Urothelium cell line (cell line): Measurements from ENCODE around the gene HK3.

Experiments
- DNase-seq: peaks from one replicate; pipeline ENCODE4 v3.0.0; 2011; ENCODE audit warnings: low spot score, mixed read lengths
- FAIRE-seq: peaks from 2 replicates; lab custom pipeline; 2011; peaks lifted over from hg19 to GRCh38; lab: Jason Lieb, UNC

The HK3 gene, protein sequence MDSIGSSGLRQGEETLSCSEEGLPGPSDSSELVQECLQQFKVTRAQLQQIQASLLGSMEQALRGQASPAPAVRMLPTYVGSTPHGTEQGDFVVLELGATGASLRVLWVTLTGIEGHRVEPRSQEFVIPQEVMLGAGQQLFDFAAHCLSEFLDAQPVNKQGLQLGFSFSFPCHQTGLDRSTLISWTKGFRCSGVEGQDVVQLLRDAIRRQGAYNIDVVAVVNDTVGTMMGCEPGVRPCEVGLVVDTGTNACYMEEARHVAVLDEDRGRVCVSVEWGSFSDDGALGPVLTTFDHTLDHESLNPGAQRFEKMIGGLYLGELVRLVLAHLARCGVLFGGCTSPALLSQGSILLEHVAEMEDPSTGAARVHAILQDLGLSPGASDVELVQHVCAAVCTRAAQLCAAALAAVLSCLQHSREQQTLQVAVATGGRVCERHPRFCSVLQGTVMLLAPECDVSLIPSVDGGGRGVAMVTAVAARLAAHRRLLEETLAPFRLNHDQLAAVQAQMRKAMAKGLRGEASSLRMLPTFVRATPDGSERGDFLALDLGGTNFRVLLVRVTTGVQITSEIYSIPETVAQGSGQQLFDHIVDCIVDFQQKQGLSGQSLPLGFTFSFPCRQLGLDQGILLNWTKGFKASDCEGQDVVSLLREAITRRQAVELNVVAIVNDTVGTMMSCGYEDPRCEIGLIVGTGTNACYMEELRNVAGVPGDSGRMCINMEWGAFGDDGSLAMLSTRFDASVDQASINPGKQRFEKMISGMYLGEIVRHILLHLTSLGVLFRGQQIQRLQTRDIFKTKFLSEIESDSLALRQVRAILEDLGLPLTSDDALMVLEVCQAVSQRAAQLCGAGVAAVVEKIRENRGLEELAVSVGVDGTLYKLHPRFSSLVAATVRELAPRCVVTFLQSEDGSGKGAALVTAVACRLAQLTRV

GRCh38 chr5:176899296-176899891 lies at the start of gene HK3:
Gene HK3, minus strand, starts transcription at chr5:176899346. Its CDS starts 3,187 bp downstream, at chr5:176896159.
- no peak for DNase-seq
- FAIRE-seq, result no peak

GRCh38 chr5:176948458-176948857 lies 49.3 kb upstream of the HK3 start:
- FAIRE-seq (no peak), DNase-seq (no peak)

DNA sequence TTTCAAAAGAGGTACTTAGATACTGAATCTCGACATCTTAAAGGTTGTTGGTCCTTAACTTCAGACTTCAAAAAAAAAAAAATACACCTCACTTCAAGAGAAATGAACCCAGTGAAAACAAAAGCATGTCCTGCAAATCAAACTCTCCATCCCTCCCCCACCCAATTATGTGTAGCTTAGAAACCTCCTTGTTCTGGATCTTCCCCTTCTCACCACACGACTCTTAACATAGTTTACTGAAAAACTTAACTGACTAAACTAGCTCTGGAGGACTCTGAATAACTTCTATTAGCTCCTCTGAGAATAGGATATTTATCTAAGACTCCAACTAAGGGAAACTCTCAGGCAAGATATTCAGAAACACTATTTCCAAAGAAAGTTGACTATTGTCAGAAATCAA lies 48.7 kb upstream of the HK3 start:
- no peak for FAIRE-seq
- DNase-seq, result no peak

DNA sequence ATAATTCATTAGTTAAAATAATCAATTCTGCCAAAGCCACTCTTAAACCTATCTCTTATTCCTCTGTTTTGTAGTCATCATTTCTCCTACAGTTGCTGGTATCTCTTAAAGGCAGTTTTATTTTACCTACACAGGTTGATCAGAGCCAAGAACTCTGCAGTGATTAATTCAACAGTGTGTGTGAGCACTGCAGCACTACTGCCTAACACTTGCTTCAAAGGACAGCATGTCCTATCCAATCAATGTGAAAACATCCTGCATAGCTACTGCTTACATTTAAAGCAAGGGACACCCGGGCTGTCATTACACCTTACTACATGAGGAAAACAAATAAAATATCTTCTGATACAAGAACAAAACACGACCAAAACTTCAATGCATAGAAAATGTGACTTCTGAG lies 45.1 kb upstream of the HK3 start:
- DNase-seq, result no peak

GRCh38 chr5:176943816-176944215 lies 44.7 kb upstream of the HK3 start:
- no peak for FAIRE-seq
- DNase-seq, result no peak

More for the DNA sequence above, 45.1 kb upstream of the HK3 start:
- FAIRE-seq, result no peak

GRCh38 chr5:176941951-176942350 lies 42.8 kb upstream of the HK3 start:
- DNase-seq (no peak), FAIRE-seq (no peak)

GRCh38 chr5:176938472-176938871 lies 39.3 kb upstream of the HK3 start:
- no peak for DNase-seq
- no peak for FAIRE-seq

GRCh38 chr5:176935017-176935416 lies 35.9 kb upstream of the HK3 start:
- FAIRE-seq, result no peak
- DNase-seq, result no peak

DNA sequence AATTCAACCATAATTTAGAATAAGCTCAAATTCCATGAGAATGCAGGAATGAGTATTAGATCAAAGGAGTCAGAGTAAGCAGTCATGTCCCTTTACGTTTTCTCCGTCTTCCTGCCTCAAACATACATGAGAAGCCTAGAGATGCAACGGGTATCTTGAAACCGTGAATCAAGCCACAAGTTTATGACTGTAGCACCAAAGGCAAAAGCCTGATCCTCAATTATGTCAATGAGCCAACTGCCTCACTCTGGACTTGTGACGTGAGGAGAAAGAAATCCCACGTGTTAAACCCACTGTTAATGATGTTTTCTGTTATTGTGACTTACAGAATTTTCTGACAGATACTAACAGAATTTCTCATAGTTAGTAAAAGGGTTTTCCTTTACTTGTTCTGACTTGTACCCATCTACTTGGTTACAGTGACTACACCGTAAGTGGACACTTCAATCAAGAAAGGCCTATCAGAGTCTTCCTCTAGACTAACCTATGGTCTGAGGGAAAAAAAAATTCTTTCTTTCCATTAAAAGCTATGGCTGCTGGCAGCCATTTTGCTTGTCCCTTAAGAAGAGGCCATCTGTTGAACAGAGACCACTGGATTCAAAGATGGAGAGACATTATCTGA lies 35.3 kb upstream of the HK3 start:
- no peak for FAIRE-seq
- DNase-seq, result no peak

DNA sequence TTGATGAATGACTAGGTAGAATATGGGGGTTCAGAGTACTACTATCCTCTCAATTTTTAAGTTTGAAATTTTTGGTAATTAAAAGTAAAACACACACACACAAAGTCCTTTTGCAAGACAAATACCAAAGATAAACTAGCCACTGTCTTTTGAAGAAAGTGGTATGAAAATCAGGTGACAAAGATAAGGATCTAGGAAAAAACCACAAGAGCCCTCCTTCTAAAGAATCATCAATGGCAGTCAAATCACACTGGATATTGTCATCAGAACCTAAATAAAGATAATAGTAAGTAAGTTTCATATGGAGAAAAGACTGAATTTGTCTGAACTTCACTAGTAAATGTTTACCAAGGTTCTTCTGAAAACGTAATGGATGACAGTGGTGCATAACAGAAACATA lies 30.5 kb upstream of the HK3 start:
- FAIRE-seq (no peak), DNase-seq (no peak)

DNA sequence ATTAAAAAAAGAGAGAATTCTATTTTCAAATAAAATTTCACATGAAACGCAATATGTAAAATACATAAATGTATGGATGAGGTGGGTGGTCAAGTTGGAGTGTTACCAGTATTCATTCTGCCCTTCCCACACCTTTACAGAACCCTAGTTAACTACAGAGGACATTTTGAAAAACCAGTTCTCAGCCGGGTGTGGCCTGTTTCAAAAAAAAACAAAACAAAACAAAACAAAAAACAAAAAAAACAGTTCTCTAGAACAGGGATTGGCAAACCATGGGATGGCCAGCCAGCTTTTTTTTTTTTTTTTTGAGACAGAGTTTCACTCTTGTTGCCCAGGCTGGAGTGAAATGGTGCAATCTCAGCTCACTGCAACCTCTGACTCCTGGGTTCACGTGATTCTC lies 28.4 kb upstream of the HK3 start:
- FAIRE-seq (no peak), DNase-seq (no peak)

DNA sequence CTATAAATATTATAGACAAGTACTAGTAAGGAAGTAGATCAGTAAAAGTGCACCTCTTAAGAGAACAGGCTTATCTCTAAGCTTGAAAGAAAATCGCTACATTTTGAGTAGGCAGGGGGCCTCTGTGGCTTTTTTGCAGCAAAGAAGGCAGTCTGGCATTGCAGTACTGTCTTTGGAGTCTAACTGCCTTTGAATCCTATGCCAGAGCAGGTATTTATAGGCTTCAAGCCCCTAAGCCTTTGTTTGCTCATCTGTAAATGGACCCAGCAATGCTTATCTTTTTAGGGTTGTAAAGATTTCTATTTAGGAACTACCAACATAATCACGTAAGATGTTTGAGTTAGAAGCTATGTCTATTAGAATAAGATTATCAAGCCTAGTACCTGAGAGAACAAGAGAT lies 23.7 kb upstream of the HK3 start:
- FAIRE-seq, result no peak
- DNase-seq, result no peak

GRCh38 chr5:176921714-176922113 lies 22.6 kb upstream of the HK3 start:
- no peak for FAIRE-seq
- no peak for DNase-seq

GRCh38 chr5:176918613-176919012 lies 19.5 kb upstream of the HK3 start:
- DNase-seq (no peak), FAIRE-seq (no peak)

GRCh38 chr5:176916337-176916736 lies 17.2 kb upstream of the HK3 start:
- no peak for DNase-seq
- no peak for FAIRE-seq

- DNase-seq, result no peak
- no peak for FAIRE-seq
Measured at GRCh38 chr5:176915906-176916305, 16.8 kb upstream of the HK3 start.

- DNase-seq, result no peak
- FAIRE-seq, result no peak
Measured at GRCh38 chr5:176912115-176912514, 13.0 kb upstream of the HK3 start.

DNA sequence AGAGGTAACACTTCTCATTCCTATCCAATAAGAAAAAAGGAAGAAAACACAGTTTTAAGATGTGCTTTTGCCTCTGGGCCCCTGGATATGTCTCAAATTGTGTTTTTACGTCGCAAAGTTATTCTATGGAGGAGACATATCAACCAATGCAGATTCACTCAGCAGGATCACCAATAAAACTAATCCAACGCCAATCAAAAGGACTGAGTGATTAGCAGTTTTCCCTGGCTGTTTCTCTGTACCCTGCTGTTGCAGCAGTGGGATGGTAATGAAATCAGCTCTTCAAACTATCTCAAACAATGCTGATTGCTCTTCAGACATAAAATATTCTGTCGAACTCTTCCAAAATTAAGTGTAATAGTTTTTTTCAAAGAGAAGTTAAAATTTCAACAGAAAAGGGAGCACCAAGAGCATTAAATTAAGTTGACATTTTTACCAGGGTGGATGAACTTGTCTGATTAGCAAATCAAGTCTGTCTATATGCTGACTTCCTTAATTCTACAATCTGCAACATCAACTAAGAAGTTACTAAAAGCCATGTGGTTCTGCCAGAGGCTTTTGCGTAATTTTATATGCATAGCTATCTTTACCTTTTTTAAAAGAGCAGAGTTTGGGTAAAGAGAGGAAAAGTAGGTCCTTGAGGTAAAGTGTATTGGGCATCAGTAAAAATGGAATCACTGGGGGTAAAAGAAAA lies 9.7 kb upstream of the HK3 start:
- FAIRE-seq (no peak), DNase-seq (no peak)

- FAIRE-seq, result no peak
- no peak for DNase-seq
Measured at GRCh38 chr5:176906796-176907195, 7.7 kb upstream of the HK3 start.

DNA sequence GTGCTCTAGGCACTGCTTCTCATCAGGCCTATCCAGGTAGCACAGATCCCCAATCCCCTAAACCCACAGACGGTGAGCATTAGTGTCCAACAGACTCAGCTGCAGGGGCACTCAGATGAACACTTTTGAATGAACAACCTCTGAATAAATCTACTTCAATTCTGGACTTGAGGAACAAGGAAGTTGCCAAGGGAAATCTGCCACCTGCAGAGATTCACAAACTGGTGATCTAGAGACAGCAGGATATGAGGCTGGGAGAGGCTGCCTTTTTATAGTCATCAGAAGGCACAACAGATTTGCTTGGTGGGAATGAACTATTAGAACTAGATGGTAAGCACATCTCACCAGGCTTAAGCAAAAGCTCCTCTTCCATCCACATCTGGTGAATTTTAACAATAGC lies 7.0 kb upstream of the HK3 start:
- DNase-seq (no peak), FAIRE-seq (no peak)

DNA sequence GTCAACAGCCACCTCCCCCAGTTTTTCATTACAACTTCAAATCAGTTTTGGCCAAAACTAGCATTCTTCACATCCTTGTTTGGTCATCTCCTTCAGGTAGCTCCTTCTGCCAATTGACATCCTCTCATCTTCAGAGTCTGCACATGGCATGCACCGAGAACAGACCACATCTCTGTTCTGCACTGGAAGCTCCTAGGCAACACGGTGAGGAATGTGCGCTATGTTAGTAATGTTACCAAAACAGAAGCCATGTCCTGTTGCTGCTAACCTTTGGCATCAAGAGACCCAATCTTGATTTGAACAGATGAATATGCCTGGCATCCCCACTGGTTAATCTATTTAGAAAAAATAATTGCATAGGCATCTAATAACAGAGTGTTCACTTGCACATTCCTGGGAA lies 5.1 kb upstream of the HK3 start:
- FAIRE-seq, result no peak
- no peak for DNase-seq
